ENCODE measurements around the gene GH2.
A peak's percentile ranks its signal among the peaks of the same experiment; 100 is the strongest.
"Not testable (repeated sequence)": the region's sequence is repeated elsewhere in the genome, so short reads cannot be mapped to it uniquely, and the experiment has no call there.

GH2 gene

DNA sequence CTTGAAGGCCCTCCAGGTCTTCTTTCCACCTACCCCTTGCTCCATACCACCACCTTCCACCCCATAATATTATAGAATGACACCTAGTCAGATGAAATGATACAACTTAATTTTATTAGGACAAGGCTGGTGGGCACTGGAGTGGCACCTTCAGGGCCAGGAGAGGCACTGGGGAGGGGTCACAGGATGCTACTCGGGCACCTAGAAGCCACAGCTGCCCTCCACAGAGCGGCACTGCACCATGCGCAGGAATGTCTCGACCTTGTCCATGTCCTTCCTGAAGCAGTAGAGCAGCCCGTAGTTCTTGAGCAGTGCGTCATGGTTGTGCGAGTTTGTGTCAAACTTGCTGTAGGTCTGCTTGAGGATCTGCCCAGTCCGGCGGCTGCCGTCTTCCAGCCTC lies 13.1 kb upstream of the GH2 start:
- in situ Hi-C loops (cut with HindIII; ENCODE audit: low pct_unique_long_range_greater_than_20kb, low sequenced_read_pairs); DNase-seq (ENCODE audit: low read depth in 1 of 2, low spot score in 1 of 2): not testable (repeated sequence)

DNA sequence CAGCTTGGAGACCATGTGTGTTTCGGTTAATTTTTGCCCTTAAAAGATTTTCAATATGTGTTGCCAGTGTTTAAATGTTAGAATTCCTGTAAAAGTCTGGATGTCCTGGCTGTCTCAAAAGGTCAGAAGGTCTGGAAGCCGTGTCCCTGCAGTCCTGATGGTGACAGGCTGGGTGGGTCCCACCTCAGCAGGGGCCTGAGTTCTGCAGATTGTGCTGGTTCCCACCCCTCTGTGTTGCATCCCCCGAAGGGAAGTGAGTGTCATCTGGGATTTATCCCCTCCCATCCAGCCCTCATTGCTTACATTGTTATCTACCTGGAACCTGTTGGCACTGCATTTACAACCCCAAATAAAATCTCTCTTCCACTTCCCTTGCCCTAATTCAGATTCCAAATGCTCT lies 12.3 kb upstream of the GH2 start:
- DNase-seq (ENCODE audit: low read depth in 1 of 2, low spot score in 1 of 2); in situ Hi-C loops (cut with HindIII; ENCODE audit: low pct_unique_long_range_greater_than_20kb, low sequenced_read_pairs): not testable (repeated sequence)

DNA sequence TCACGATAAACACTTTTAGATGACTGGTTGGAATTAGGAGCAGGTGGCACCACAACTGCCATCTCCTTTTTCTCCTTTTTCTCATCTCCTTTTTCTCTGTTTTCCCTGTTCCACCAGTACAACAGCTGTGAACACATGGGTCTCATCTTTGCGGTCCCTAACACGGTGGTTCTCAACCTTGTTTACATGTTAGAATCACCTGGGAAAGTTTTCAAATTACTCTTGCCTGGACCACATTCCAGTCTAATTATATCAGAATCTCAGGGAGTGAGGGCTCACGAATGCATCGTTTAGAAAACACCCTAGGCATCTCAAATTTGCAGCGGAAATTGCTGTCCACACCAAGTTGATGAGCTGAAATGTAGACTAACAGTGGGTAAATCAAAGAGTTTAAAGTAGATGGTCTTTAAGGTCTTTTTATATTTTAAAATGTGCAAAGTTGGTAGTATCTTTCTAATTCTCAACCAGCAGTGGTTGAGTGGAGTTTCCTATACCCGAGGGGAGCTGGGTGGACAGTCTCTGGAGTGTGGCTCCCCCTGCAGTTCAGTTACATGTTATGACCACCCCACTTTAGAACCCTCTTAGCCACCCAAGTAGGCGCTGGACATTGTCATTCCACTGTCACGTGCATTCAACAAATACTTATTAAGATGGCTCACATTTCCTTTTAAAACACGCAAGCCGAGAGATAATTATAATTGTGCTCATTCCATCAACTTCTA lies 10.7 kb upstream of the GH2 start:
- in situ Hi-C loops (cut with HindIII; ENCODE audit: low pct_unique_long_range_greater_than_20kb, low sequenced_read_pairs), result not testable (repeated sequence)
- DNase-seq (ENCODE audit: low read depth in 1 of 2, low spot score in 1 of 2), result peak in 1 of 2 experiments; percentile 38

DNA sequence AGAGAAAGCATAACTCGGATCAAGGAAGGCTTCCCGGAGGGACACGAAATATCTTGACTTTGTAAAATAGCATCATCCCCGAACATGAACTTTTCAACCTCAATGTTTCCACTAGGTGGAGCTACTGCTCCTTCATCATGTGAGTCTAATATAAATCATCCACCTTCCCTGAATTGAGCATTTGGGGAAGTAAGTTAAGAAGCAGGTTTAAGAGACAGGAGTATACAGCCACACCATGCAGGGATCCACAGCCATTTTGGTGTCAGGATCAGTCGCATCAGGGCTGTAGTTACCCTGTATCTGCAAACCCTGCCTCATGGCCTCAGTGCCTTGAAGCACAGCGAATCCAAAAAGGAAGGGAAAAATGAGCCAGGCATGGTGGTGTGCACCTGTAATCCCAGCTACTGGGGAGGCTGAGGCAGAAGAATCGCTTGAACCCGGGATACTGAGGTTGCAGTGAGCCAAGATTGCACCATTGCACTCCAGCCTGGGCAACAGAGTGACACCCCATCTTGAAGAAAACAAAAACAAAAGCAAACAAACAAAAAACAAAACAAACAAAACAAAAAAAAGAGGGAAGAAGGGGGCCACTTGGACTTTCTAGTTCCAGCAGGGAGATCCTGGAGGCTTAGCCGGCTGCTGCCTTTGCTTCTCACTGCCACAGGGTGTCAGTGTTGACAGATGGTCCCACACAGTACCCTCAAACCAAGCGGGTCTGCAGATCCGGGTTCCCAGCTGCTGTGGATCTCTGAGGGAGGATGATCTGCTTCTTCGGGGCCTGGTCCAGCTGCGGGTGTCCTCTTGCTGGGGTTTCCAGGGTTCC lies 7.5 kb upstream of the GH2 start:
- peak in 1 of 2 experiments; percentile 51 for DNase-seq (ENCODE audit: low read depth in 1 of 2, low spot score in 1 of 2)
- in situ Hi-C loops (cut with HindIII; ENCODE audit: low pct_unique_long_range_greater_than_20kb, low sequenced_read_pairs), result not testable (repeated sequence)

DNA sequence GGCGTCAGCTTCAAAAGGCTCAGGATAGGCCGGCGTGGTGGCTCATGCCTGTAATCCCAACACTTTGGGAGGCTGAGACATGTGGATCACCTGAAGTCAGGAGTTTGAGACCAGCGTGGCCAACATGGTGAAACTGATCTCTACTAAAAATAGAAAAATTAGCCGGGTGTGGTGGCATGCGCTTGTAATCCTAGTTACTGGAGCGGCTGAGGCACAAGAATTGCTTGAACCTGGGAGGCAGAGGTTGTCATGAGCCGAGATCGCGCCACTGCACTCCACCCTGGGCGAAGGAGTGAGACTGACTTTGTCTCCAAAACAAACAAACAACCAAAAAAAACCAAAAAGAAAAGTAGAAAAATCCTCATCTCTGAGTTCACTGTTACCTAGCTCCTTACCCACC lies 3.4 kb upstream of the GH2 start:
- in situ Hi-C loops (cut with HindIII; ENCODE audit: low pct_unique_long_range_greater_than_20kb, low sequenced_read_pairs), result not testable (repeated sequence)

DNA sequence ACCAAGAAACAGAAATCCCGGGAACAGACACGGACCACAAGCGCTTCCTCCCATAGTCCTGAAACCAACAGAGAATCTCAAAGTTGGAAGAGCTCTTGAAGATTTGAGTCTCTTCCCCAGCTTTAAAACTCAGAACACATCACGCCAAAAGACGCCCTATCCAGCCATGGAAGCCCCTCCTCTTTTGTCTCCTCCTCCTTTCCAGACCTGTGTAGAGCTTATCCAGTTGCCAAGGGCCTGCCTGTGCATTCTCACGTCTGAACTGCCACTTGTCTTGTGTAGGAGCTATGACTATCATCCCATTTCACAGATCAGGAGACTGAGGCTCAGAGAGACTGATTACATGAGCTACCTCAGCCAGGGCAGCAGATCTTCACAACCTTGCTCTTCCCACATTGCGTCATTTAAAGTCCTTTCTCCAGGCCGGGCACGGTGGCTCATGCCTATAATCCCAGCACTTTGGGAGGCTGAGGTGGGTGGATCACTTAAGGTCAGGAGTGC lies 932 bp upstream of the GH2 start:
- in situ Hi-C loops (cut with HindIII; ENCODE audit: low pct_unique_long_range_greater_than_20kb, low sequenced_read_pairs), result not testable (repeated sequence)
- DNase-seq (ENCODE audit: low read depth in 1 of 2, low spot score in 1 of 2), result peak in 1 of 2 experiments; percentile 27

More for the DNA sequence above, 3.4 kb upstream of the GH2 start:
- not testable (repeated sequence) for DNase-seq (ENCODE audit: low read depth in 1 of 2, low spot score in 1 of 2)

DNA sequence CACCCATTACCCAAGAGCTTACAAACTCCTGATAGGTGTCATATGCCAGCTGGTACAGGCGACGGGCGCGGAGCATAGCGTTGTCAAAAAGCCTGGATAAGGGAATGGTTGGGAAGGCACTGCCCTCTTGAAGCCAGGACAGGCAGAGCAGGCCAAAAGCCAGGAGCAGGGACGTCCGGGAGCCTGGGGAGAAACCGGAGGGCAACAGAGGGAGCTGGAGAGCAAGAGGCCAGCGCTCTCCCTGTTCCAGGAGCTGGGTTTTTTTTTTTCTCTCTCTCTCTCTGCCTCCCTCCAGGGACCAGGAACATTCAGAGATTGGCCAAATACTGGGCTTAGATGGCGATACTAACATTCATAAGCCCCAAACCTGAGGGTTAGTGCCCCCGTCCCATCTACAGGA lies 407 bp downstream of the GH2 start:
- DNase-seq (ENCODE audit: low read depth in 1 of 2, low spot score in 1 of 2), result peak; percentile 21 to 59
- in situ Hi-C loops (cut with HindIII; ENCODE audit: low pct_unique_long_range_greater_than_20kb, low sequenced_read_pairs), result not testable (repeated sequence)

DNA sequence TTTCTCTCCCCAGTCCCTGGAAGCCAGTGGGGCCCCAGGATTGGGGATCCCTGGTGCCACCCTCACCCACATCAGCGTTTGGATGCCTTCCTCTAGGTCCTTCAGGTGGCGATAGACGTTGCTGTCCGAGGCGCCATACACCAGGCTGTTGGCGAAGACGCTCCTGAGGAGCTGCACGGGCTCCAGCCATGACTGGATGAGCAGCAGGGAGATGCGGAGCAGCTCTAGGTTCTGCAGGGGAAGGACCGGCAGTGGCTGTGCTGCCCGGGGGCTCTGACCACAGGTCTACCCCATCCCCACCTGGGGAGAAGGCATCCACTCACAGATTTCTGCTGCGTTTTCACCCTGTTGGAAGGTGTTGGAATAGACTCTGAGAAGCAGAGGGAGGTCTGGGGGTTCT lies 1.0 kb downstream of the GH2 start:
- TF ChIP-seq JUND (IDR thresholded peaks at IDR 0.05; ENCODE audit: low read depth), result no peak
- in situ Hi-C loops (cut with HindIII; ENCODE audit: low pct_unique_long_range_greater_than_20kb, low sequenced_read_pairs), result no loop called here
- no peak for DNase-seq (ENCODE audit: low read depth in 1 of 2, low spot score in 1 of 2)

DNA sequence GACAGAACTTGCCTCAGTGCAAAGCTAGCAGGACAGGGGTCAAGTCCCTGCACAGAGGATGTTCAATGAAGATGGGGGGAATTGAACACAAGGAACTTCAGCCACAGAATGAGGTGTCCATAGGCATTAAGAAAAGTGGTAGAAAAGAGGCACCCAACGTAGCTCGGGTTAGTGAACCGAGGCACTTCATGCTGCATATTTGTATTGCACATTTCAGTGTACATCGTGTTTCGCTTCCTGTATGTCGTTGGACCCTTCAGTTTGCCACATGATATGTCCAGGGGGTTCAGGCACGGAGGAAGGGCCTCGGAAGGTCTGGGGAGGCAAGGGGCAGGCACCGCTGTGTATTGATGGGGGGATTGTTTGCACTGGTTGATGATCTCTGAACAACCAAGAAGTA lies 3.3 kb downstream of the GH2 start:
- in situ Hi-C loops (cut with HindIII; ENCODE audit: low pct_unique_long_range_greater_than_20kb, low sequenced_read_pairs); DNase-seq (ENCODE audit: low read depth in 1 of 2, low spot score in 1 of 2): not testable (repeated sequence)

DNA sequence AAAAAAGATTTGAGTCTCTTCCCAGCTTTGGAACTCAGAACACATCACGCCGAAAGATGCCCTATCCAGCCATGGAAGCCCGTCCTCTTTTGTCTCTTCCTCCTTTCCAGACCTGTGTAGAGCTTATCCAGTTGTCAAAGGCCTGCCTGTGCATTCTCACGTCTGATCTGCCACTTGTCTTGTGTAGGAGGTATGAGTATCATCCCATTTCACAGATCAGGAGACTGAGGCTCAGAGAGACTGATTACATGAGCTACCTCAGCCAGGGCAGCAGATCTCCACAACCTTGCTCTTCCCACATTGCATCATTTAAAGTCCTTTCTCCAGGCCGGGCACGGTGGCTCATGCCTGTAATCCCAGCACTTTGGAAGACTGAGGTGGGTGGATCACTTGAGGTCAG lies 7.1 kb downstream of the GH2 start:
- in situ Hi-C loops (cut with HindIII; ENCODE audit: low pct_unique_long_range_greater_than_20kb, low sequenced_read_pairs); DNase-seq (ENCODE audit: low read depth in 1 of 2, low spot score in 1 of 2): not testable (repeated sequence)

DNA sequence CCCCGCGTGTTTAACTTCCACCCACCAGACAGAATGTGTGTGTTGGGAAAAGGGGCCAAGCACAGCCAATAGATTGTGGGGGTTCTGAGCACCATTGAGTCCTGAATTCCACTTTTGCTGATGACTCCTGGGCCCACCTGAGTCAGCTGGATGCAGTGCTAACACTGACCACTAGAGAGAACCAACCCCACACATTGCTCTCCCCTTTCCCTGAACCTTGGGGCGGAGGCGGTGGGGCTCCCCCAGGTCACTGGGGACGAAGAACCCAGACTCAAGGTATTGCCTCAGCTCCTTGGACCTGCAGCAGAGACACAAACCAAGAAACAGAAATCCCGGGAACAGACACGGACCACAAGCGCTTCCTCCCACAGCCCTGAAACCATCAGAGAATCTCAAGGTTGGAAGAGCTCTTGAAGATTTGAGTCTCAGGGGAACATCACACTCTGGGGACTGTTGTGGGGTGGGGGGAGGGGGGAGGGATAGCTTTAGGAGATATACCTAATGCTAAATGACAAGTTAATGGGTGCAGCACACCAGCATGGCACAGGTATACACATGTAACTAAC lies 7.6 kb downstream of the GH2 start:
- in situ Hi-C loops (cut with HindIII; ENCODE audit: low pct_unique_long_range_greater_than_20kb, low sequenced_read_pairs); DNase-seq (ENCODE audit: low read depth in 1 of 2, low spot score in 1 of 2): not testable (repeated sequence)

DNA sequence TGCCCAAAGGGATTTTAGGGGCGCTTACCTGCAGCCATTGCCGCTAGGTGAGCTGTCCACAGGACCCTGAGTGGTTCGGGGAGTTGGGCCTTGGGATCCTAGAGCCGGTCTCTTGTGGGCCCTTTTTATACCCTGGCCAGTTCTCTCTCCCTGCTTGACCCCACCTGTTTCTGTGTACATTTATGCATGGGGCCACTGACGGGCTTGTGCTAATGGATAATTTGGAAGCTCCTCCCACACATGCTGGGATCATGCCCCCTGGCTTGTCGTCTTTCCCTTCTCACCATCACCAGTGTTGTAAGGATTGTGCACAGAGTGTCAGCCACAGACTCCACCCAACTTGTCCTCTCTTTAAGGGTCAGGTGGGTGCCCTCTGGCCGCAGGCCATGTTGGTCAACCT lies 8.2 kb downstream of the GH2 start, which contains the start of gene CSH2:
CSH2 (minus strand) TSS at position 101 of the 400 bp plus-strand sequence; CDS start at position 38, 63 bp downstream.
- DNase-seq (ENCODE audit: low read depth in 1 of 2, low spot score in 1 of 2); in situ Hi-C loops (cut with HindIII; ENCODE audit: low pct_unique_long_range_greater_than_20kb, low sequenced_read_pairs): not testable (repeated sequence)

DNA sequence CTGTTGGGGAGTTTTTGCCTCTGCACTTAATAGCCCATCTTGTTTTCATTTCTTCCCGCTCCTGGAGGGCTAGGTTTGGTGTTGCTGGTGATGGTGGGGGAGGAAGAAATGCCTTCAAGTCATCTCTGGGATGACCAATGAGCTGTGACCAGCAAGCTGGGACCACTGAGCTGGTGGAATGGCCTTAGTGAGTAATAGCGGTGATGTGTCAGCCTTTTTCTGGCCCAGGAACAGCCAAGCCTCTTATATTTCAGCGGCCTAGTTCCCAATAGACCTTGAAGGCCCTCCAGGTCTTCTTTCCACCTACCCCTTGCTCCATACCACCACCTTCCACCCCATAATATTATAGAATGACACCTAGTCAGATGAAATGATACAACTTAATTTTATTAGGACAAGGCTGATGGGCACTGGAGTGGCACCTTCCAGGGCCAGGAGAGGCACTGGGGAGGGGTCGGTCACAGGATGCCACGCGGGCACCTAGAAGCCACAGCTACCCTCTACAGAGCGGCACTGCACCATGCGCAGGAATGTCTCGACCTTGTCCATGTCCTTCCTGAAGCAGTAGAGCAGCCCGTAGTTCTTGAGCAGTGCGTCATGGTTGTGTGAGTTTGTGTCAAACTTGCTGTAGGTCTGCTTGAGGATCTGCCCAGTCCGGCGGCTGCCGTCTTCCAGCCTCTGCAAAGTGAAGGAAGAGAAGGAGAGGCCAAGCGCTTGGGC lies 9.9 kb downstream of the GH2 start:
- DNase-seq (ENCODE audit: low read depth in 1 of 2, low spot score in 1 of 2); in situ Hi-C loops (cut with HindIII; ENCODE audit: low pct_unique_long_range_greater_than_20kb, low sequenced_read_pairs): not testable (repeated sequence)

DNA sequence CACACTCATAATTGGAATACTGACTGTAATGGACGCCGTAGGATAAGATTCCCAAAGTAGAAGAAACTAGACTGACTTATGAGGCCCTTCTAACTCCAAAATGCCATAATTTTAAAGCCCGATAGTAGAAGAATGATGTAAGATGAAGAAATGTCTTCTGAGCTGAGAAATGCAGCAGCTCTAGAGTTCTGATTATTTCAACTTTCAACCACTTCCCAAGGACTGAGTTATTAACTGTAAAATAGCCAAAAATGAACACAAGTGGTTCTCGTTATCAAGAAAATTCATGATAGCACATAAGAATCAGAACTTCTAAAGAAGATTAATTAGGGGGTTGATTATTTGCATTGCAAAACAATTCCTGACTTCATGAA lies 11.5 kb downstream of the GH2 start:
- DNase-seq (ENCODE audit: low read depth in 1 of 2, low spot score in 1 of 2); in situ Hi-C loops (cut with HindIII; ENCODE audit: low pct_unique_long_range_greater_than_20kb, low sequenced_read_pairs): not testable (repeated sequence)

DNA sequence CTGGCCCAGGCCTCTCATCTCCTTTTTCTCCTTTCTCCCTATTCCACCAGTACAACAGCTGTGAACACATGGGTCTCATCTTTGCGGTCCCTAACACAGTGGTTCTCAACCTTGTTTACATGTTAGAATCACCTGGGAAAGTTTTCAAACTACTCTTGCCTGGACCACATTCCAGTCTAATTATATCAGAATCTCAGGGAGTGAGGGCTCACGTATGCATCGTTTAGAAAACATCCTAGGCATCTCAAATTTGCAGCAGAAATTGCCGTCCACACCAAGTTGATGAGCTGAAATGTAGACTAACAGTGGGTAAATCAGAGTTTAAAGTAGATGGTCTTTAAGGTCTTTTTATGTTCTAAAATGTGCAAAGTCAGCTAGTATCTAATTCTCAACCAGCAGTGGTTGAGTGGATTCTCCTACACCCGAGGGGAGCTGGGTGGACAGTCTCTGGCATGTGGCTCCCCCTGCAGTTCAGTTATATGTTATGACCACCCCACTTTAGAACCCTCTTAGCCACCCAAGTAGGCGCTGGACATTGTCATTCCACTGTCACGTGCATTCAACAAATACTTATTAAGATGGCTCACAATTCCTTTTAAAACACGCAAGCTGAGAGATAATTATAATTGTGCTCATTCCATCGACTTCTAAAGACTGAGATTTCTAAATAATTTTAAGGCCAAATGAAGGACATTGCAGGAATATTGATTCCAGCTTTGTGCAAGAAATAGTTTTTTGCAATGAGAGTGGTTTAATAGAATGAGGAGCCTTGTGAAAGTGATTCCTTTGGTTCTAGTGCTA lies 12.1 kb downstream of the GH2 start:
- peak in 1 of 2 experiments; percentile 33 for DNase-seq (ENCODE audit: low read depth in 1 of 2, low spot score in 1 of 2)
- in situ Hi-C loops (cut with HindIII; ENCODE audit: low pct_unique_long_range_greater_than_20kb, low sequenced_read_pairs), result not testable (repeated sequence)

DNA sequence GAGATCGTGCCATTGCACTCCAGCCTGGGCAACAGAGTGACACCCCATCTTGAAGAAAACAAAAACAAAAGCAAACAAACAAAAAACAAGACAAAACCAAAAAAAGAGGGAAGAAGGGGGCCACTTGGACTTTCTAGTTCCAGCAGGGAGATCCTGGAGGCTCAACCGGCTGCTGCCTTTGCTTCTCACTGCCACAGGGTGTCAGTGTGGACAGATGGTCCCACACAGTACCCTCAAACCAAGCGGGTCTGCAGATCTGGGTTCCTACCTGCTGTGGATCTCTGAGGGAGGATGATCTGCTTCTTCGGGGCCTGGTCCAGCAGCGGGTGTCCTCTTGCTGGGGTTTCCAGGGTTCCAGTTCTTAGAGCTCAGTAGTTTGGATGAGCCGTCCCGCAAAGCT lies 15.1 kb downstream of the GH2 start:
- in situ Hi-C loops (cut with HindIII; ENCODE audit: low pct_unique_long_range_greater_than_20kb, low sequenced_read_pairs); DNase-seq (ENCODE audit: low read depth in 1 of 2, low spot score in 1 of 2): not testable (repeated sequence)
